K562 (cell line): ENCODE measurements around the gene ACTN3. TPM values are rescaled to one million over a fixed set of nuclear protein-coding genes. Genes with fewer than 3 reads are reported as not detected.

Source experiments
- EHMT2 ChIP-seq: fragments of 450-650 bp; IDR thresholded peaks from 2 replicates; pipeline ENCODE4 v1.6.1; 2018; ENCODE audit warnings: antibody characterized with exemption
- FUS ChIP-seq: fragments of 200-400 bp; formaldehyde crosslinking; optimal IDR thresholded peaks from 2 replicates; pipeline ENCODE3; 2017; ENCODE audit warnings: low read depth, low read length
- HEY1 ChIP-seq: fragments of 250-450 bp; sonication (Bioruptor Pico); IDR thresholded peaks from 2 replicates; pipeline ENCODE4 v1.5.0; 2020; ENCODE audit warnings: mild to moderate bottlenecking, moderate library complexity, borderline replicate concordance
- ILK ChIP-seq: fragments of 450-650 bp; IDR thresholded peaks from 2 replicates; pipeline ENCODE4 v1.6.1; 2016; ENCODE audit warnings: missing genetic modification characterization, low read depth, mild to moderate bottlenecking, missing compliant biosample characterization, moderate library complexity, borderline replicate concordance
- MEIS2 ChIP-seq: fragments of 450-650 bp; IDR thresholded peaks from 2 replicates; pipeline ENCODE4 v1.6.1; 2014; ENCODE audit warnings: mild to moderate bottlenecking; ENCODE audit not compliant: partially characterized antibody
- MGA ChIP-seq: fragments of 450-650 bp; IDR thresholded peaks from 2 replicates; pipeline ENCODE4 v1.6.1; 2016; ENCODE audit warnings: mild to moderate bottlenecking, moderate library complexity
- MITF ChIP-seq: IDR thresholded peaks from 2 replicates; pipeline ENCODE4 v1.6.1; 2014; ENCODE audit warnings: antibody characterized with exemption
- NRF1 ChIP-seq, 2 experiments: fragments of 450-650 bp; IDR thresholded peaks in 1 of 2; conservative IDR thresholded peaks in 1 of 2; 2 replicates each; pipeline ENCODE4 v1.6.1; 2014; ENCODE audit warnings: mild to moderate bottlenecking in 2 of 2
- U2AF2 ChIP-seq: fragments of 200-400 bp; formaldehyde crosslinking; optimal IDR thresholded peaks from 2 replicates; pipeline ENCODE3; 2017; ENCODE audit warnings: low read depth, mild to moderate bottlenecking, low read length
- polyA plus RNA-seq, 8 experiments: library from polyadenylated mRNA; depleted of rRNA in 4 of 8; stranded (reverse) in 5 of 8; unstranded in 3 of 8; fragments of >200 nt; fragmentation: Nextera tagmentation in 2 of 8; fragmentation: Illumina TruSeq in 1 of 8; extraction: Ambion mirVana in 2 of 8; extraction: Trizol in 1 of 8; gene quantifications; 2 replicates each; pipeline versions ENCODE4 v1.2.1 to v1.2.3, GENCODE V29; 2011 to 2014; ENCODE audit warnings: inconsistent platforms in 1 of 8, missing spikeins in 1 of 8
- total RNA-seq, 7 experiments: library from RNA; depleted of rRNA in 6 of 7; stranded (reverse); fragments of >200 nt in 6 of 7; fragmentation: Illumina TruSeq in 2 of 7; extraction: Trizol in 2 of 7; gene quantifications; 2 replicates each; pipeline versions ENCODE4 v1.2.1 to v1.2.3, GENCODE V29; 2011 to 2021; ENCODE audit warnings: low replicate concordance in 1 of 7
- TF ChIP-seq, protein P1 (sequence below): IDR thresholded peaks from 2 replicates; pipeline ENCODE4 v1.6.1; 2012; ENCODE audit warnings: low read depth, low read length, improper control_type of control experiment, borderline replicate concordance
- TF ChIP-seq, protein P2 (sequence below): fragments of 250-450 bp; sonication (Bioruptor Pico); IDR thresholded peaks from 2 replicates; pipeline ENCODE4 v1.5.0; 2020; ENCODE audit warnings: mild to moderate bottlenecking, borderline replicate concordance

The ACTN3 gene
- total and polyA plus RNA-seq, 9 of the 15 experiments (the other 6 are each of a cell fraction or from before 2014, with no cell fraction given): not detected

DNA sequence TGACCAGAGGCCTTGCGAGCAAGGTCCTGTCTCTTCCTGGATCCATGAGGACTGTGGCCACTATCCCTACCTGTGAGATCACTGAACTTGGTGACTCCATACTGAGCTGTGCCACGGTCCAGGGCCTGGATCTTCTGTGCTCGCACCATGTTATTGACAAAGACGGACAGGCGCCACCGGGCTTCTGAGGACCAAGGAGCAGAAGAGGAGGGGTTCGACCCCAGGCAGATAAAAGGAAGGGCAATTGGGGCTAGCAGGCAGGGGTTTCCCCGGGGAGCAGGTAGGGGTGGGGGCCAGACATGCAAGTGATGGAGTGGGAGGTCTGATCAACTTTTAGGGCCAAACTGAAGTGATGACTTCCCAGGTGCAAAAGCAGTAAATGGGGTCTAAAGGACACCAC, 19.5 kb downstream of the ACTN3 start (continued):
- TF ChIP-seq U2AF2 (no peak), FUS (no peak), MITF (no peak), MEIS2 (no peak), MGA (no peak), NRF1 (conservative IDR thresholded peaks at IDR 0.05 in 1 of 2, IDR thresholded peaks at IDR 0.05 in 1 of 2) (no peak), ILK (tag) (no peak), EHMT2 (no peak), HEY1 (CRISPR knock-in tag) (no peak)
- TF ChIP-seq, protein P1, sequence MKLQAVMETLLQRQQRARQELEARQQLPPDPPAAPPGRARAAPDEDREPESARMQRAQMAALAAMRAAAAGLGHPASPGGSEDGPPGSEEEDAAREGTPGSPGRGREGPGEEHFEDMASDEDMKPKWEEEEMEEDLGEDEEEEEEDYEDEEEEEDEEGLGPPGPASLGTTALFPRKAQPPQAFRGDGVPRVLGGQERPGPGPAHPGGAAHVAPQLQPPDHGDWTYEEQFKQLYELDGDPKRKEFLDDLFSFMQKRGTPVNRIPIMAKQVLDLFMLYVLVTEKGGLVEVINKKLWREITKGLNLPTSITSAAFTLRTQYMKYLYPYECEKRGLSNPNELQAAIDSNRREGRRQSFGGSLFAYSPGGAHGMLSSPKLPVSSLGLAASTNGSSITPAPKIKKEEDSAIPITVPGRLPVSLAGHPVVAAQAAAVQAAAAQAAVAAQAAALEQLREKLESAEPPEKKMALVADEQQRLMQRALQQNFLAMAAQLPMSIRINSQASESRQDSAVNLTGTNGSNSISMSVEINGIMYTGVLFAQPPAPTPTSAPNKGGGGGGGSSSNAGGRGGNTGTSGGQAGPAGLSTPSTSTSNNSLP: no peak
- TF ChIP-seq, protein P2, sequence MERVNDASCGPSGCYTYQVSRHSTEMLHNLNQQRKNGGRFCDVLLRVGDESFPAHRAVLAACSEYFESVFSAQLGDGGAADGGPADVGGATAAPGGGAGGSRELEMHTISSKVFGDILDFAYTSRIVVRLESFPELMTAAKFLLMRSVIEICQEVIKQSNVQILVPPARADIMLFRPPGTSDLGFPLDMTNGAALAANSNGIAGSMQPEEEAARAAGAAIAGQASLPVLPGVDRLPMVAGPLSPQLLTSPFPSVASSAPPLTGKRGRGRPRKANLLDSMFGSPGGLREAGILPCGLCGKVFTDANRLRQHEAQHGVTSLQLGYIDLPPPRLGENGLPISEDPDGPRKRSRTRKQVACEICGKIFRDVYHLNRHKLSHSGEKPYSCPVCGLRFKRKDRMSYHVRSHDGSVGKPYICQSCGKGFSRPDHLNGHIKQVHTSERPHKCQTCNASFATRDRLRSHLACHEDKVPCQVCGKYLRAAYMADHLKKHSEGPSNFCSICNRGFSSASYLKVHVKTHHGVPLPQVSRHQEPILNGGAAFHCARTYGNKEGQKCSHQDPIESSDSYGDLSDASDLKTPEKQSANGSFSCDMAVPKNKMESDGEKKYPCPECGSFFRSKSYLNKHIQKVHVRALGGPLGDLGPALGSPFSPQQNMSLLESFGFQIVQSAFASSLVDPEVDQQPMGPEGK (CRISPR knock-in tag): no peak
